H1 (cell line): ENCODE measurements around the gene C2.
"Not testable (repeated sequence)": the region's sequence is repeated elsewhere in the genome, so short reads cannot be mapped to it uniquely, and the experiment has no call there.

ENCODE experiments used
- BACH1 ChIP-seq: IDR thresholded peaks from 2 replicates; pipeline ENCODE4 v1.6.1; 2012; ENCODE audit warnings: low read length, improper control_type of control experiment
- BCL11A ChIP-seq, 2 experiments: IDR thresholded peaks; one replicate each; pipeline ENCODE4 v1.6.1; 2011; ENCODE audit warnings: low read depth in 2 of 2, low read length in 2 of 2, mild to moderate bottlenecking in 2 of 2
- CTCF ChIP-seq, 3 experiments: IDR thresholded peaks; 1 replicate in 2 of 3; 2 replicates in 1 of 3; pipeline versions ENCODE4 v1.5.1 to v1.6.1; 2011; ENCODE audit warnings: low read length in 3 of 3, mild to moderate bottlenecking in 3 of 3, inconsistent platforms in 2 of 3, low read depth in 1 of 3, moderate library complexity in 1 of 3; ENCODE audit not compliant: insufficient read depth in 1 of 3; ENCODE audit errors: control extremely low read depth in 1 of 3
- POLR2A ChIP-seq, 2 experiments: IDR thresholded peaks; 1 replicate in 1 of 2; 2 replicates in 1 of 2; pipeline ENCODE4 v1.6.1; 2011; ENCODE audit warnings: low read depth in 2 of 2, low read length in 2 of 2, mild to moderate bottlenecking in 2 of 2; ENCODE audit errors: control extremely low read depth in 1 of 2
- SRF ChIP-seq: IDR thresholded peaks from 2 replicates; pipeline ENCODE4 v1.6.1; 2011; ENCODE audit warnings: mild to moderate bottlenecking, low read depth, low read length, moderate library complexity
- SUZ12 ChIP-seq: fragments of 200-600 bp; sonication (generic); IDR thresholded peaks from 2 replicates; pipeline ENCODE4 v1.6.1; 2012; ENCODE audit warnings: mild to moderate bottlenecking, inconsistent platforms, low read length, moderate library complexity, mixed read lengths
- TAF1 ChIP-seq: IDR thresholded peaks from 2 replicates; pipeline ENCODE4 v1.6.1; 2011; ENCODE audit warnings: mild to moderate bottlenecking, low read depth, low read length

GRCh38 chr6:31909298-31909697, 18.2 kb upstream of the C2 start:
- TF ChIP-seq BCL11A (IDR thresholded peaks at IDR 0.05; ENCODE audit: low read depth in 2 of 2, low read length in 2 of 2); SRF; POLR2A (IDR thresholded peaks at IDR 0.05; ENCODE audit: control extremely low read depth in 1 of 2, low read depth in 2 of 2, low read length in 2 of 2); TAF1; CTCF (IDR thresholded peaks at IDR 0.05; ENCODE audit: control extremely low read depth in 1 of 3, insufficient read depth in 1 of 3, low read depth in 1 of 3, low read length in 3 of 3); SUZ12; BACH1: not testable (repeated sequence)
